ENCODE results near the gene PLA2G5.

PLA2G5 gene

GRCh38 chr1:20093303-20093702, 23.3 kb downstream of the PLA2G5 start:
- DNase-seq: no peak

GRCh38 chr1:20093940-20094391, 24.0 kb downstream of the PLA2G5 start:
- DNase-seq: no peak

DNA sequence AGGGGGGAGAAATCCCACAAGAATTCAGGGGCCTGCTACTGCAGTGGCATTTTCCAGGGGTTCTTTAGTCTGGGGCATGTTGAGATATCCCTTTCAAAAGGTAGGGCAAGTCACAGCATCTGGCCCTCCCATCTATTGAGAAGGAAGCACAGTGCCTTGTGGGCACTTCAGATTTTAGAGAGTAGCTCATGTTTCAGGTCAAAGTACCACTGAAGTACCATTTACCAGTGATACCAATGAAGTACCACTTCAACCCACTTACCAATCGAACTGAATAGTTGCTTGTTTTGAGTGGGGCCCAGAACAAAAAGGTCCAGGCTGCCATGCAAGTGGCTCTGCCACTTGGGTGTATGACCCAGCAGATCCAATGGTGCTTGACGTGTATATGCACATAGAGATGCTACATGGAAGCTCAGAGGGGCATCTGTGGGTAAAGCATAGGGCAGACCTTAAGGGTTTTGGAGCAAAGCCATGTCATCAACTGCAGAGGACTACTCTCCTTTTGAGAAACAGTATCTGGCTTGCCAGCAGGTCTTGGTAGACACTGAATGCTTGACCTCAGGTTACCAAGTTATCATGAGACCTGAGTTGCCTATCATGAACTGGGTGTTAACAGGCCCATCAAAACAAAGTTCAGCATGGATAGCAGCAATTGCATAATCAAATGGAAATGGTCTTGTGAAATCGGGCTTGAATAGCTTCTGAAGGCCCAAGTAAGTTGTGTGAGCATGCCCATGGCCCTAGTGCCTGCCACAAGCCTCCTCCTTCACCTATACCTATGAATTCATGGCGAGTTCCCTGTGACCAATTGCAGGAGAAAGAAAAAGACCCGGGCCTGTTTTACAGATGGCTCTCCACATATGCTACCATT, 25.8 kb downstream of the PLA2G5 start:
- DNase-seq: no peak

DNA sequence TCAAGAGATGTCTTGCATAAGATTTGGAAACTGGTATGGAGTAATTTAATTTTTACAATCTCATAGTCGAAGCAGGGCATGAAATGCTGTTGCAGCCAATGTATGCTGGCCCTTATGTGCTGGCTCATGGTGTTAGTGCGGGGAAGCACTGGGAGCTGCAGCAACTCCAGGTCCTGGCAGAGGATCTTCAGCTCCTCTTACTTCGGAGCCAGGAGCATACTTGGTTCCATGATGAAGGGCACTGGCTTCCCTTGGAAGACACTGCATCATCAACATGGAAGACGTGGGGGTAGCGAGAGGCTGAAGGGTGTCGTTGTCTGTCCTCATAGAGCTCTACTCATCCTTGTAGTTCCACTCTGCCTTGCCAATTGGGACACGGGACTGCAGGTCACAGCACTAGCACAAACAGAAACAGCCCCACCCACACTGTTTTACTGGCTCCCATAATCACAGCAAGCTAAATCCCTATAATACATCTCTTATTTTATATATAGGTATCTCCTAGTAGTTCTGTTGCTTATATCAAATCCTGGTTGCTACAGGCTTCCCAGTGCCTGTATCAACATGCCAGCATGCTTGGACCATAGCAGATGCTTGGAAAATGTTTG, 26.9 kb downstream of the PLA2G5 start:
- DNase-seq: no peak

DNA sequence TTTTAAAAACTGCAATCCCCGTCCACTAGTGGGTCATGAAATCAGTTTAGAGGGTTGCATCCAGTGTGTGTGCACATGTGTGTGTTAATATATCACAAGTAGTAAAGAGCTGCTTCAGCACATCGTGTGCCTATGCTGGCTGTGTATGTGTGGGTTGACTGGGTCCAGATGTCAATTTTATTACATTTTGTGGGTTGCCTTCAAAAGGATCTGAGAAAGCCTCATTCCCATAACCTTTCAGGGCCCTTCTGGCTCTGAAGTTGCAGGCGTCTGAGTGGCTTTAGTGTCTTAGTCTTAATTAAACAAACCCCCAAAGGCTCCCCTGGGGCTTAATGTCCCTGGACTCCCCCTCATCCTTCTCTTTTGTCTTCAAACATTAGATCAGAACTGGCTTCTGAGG, 29.5 kb downstream of the PLA2G5 start:
- DNase-seq: no peak

DNA sequence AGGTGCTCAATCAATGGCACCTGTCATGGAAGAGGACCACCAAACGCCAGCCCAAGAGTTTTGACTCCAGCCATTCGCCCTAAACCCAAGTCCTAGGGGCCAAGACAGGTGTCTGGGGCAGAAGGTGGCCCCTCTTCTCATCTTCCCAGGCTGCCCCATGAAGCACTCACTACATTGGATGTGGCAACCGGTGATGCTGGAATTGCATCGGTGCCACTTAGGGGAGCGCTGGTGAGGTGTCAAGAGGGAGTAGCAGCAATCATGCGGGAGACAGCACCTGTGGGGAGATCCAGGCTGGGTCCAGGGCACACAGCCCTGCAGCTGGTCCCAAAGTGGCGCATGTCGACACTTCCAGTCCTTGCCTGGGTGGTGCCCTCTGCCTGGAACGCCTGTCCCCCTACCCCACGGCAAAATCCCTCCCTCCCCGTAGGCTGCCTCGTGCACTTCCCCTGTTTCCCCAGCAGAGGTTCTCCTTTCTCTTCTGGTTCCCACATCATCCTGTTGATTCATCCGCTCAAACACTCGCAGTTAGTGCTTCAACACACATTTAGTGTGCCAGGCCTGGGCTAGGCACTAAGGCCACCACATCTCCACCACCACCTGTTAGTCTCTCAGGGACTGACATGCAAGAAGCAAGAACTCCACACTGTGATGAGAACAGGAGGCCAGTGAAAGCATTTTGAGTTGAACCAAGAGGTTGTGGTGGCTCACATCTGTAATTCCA, 30.8 kb downstream of the PLA2G5 start:
- DNase-seq: no peak

- no peak for DNase-seq
Observed at GRCh38 chr1:20102875-20103274, 32.9 kb downstream of the PLA2G5 start.

DNA sequence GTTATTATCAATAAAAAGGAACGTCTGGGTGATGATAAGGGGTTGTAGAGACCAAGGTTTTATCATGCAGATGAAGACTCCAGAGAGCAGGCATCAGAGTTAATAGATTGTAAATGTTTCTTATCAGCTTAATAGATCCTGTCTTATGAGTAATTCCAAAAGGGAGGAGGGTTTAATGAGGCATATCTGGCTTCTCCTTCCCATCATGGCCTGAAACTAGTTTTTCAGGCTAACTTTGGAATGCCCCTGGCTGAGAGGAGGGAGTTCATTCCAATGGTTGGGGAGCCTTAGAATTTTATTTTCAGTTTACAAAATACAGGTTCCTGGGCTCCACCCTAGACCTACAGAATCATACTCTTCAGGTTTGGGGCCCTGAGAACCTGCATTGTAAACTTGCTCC, 35.9 kb downstream of the PLA2G5 start:
- no peak for DNase-seq

DNA sequence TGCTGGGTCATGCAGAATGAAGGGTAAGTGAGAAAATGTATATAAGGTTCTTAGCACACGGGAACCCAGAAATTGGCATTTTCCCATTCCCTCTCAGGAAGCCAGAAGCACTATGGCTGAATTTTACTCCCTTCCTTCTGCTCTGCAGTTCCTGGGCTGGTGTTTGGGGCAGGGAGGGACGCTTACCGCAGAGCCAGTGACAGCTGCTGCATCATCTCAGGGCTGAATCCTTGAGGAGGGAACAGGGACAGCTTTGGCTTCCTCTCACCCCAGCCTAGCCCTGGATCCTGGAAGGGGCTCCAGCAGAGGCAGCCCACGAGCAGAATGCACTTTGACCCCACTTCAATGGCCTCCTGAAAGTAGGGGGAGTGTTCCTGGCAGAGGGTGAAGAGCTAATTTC, 37.4 kb downstream of the PLA2G5 start:
- no peak for DNase-seq

- DNase-seq: no peak
Observed at GRCh38 chr1:20107796-20108195, 37.8 kb downstream of the PLA2G5 start.

- no peak for DNase-seq
Observed at GRCh38 chr1:20108366-20109123, 38.6 kb downstream of the PLA2G5 start.

DNA sequence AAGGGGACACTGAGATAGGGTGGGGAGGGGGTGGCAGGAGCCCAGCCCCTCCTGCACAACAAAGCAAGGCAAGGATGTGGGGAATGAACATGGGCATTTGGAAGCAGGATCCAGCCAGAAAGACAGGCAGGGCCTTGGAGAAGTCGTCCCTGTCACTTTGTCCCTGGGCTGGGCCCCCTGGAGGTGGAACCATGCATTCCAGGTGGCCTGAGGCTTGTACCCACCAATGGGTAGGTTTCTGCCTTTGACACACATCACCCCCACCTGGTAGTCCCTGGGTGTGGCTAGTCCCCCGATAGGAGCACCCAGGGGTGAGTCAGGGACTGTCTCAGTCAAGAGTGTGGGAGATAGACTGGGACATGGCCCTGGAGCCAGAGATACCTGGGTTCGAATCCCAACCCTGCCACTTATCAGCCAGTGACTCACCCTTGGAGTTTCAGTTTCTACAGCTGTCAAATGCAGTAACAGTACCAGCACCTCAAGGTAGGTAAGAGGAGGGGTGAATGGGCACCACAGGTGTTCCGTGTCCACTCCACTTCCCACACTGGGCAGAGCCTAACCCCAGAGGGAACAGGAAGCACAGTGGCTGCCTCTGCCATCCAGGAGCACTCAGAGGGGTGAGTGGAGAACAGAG, 39.3 kb downstream of the PLA2G5 start:
- DNase-seq: no peak

DNA sequence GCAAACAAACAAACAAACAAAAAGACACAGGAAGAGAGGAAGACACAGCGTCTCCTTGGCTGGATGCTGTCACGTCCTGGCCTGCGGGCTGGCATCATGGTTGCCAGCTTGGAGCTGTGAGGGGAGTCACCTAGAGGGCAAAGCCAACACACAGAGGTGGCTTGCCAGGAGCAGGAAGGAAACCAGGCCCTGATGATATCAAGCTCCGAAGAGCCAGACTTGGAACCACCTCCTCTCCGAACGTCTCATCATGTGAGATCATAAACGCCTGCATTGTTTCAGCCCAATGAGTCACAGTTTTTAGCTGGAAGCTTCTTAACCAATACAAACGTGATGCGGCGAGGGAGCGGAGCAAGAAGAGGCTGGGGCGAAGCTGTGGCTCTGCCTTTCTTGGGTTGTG, 40.7 kb downstream of the PLA2G5 start:
- DNase-seq: no peak

DNA sequence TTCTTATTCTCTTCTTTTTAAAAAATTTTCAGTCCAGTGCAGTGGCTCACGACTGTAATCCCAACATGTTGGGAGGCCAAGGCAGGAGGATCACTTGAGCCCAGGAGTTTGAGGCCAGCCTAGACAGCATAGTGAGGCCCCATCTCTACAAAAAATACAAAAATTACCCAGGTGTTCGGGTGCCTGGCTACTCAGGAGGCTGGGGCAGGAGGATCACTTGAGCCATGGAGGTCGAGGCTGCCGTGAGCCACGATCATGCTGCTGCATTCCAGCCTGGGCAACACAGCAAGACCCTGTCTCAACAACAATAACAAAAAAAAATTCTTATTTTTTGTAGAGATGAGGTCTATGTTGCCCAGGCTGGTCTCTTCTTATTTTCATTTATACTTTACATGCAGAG, 41.5 kb downstream of the PLA2G5 start:
- no peak for DNase-seq

DNA sequence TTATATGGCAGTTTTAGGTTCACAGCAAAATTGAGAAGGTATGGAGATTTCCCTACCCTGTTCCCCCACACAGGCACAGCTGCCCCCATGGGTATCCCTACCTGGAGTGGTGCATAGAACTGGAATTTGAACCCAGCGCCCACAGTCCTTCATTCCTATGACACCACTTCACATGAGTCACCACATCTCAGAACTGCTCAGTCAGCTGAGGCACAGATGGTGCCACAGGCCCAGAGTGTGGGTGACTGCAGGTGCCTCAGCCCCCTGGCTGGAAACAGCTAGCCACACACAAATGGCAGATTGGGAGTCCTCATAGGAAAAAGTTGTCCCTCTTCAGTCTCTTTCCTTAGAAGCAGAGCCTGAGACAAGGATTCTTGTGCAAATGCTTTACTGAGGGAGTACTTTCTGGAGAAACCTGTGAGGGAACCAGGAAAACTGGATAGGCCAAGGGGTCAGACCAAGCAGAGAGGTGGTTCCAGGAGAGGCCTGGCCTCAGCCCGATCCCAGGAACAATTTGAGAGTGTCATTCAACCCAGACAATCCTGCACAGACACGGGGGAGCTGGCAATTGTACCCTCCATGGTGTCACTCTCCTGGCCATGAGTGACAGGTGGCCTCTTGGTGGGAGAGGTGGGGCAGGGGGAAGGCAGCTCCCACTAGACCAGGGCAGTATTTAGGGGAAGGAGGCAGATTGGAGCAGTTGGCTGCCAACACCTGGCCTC, 42.4 kb downstream of the PLA2G5 start:
- DNase-seq: no peak

GRCh38 chr1:20114021-20114648, 44.1 kb downstream of the PLA2G5 start:
- no peak for DNase-seq

DNA sequence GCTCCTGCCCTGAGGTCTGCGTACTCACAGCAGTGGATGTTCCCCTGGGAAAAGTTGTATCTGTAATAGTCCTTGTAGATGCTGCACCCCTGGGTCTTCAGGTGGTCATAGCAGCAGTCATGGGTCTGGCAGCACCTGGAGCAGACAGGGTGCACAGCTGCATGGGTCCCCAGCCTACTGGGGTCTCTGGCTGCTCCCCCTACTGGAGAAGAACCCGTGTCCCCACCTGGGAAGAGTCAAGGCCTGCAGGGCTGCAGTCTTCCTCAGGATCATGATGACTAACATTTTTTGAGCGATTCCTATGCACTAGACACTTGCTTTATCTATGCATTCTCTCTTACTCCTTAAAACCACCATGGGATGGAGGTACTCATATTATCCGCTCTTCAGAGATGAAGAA, 45.5 kb downstream of the PLA2G5 start:
- DNase-seq: no peak

DNA sequence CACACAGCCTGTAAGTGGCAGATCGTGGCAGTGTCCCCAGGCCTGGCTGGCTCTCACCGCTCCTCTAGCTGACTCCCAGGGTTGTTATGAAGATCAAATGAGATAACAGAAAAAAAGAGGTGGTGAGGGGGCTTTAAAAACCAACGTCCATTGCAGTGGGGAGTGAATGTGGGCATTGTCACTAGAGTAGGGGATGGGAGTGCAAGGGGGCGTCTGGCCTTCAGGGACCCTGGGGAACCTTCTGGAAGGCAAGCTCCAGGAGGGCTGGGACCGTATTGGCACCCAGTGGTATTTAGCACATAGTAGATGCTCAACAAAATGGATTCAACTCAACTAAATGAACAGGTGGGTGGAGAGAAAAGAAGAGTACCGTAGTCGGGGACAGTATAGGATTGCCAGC, 45.9 kb downstream of the PLA2G5 start:
- no peak for DNase-seq

- DNase-seq: no peak
Observed at GRCh38 chr1:20117236-20117635, 47.2 kb downstream of the PLA2G5 start.

DNA sequence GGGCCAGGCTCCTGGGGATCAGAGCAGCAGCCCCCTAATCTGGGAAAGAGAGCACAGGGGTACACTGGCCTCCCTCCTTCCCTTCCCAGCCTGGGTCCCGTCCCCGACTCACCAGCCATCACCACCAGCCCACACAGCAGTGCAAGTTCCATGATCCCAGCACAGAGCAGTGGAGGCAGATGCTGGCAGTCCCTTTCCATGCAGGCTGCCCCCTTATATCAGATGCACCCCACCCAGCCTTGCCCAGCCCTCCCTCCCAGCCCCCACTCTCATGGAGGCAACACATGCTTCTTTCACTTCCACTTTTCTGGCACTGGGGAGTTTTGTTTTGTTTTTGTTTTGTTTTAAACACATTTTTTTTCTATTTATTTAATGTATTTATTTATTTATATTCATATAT, 49.4 kb downstream of the PLA2G5 start, which contains the start of gene PLA2G2D:
Gene PLA2G2D (minus strand): TSS at position 190 of the 400 bp plus-strand sequence. CDS start 38 bp downstream, at position 152.
- DNase-seq: no peak

DNA sequence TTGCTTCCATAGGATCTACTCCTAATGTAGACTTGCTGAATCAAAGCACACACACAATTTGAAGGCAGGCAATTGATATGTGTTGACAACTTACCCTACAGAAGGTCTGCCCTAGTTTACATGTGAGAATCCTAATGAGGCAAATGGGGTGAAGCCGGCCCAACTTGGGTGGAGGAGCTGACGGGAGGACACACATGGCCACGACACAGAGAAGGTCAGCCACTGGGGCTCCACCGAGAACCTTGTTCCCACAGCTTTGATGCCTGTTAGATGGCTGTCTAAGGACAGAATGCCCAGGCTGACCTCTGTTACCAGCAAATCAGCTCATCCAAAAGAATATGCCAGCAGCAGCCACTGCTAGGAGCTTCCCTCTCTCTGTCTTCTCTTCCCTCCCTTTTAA, 50.8 kb downstream of the PLA2G5 start:
- no peak for DNase-seq

Data from NCI-H1048 (cell line).